ENCODE data around the gene UPP1.

UPP1 gene

DNA sequence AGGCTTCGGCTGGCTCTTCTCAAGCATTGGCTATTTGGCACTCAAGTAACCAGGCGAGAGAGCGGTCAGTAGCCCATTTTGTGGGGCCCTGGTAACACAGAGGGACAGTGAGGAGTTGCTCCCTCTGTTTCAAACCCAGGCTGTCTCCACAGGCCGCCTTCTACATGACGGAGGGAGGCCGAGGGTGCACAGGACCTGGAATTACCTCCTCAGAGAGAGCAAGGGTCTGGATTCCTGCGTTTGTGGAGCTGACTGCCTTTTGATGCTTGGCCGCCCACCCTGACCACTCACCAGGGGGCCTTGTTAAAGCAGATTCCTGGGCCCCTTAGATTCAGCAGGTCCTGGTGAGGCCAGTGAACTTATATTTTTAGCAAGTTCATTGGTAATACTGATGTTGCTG lies 12.3 kb downstream of the UPP1 start:
- DNase-seq = no peak
- no peaks in the 10 kb centered on the region for H3K9me3 ChIP-seq (ENCODE audit: control extremely low read depth in 1 of 5, control insufficient read depth in 4 of 5, insufficient read depth in 2 of 5, low read depth in 1 of 5, low read length in 4 of 5)
- WGBS (ENCODE audit: insufficient coverage) = over 99% methylated on average over 8 of the region's 8 CpGs
- peaks cover 0 to 15% (median 4%) of the 10 kb centered on the region in 4 experiments for H3K36me3 ChIP-seq (ENCODE audit: control insufficient read depth in 4 of 4, insufficient read depth in 4 of 4, low read length in 3 of 4)
- no peak overlapping the region for H3K27ac ChIP-seq (ENCODE audit: insufficient read depth in 1 of 2, low read depth in 1 of 2, low read length in 2 of 2, poor library complexity in 1 of 2, severe bottlenecking in 2 of 2)
- H3K4me3 ChIP-seq (ENCODE audit: control insufficient read depth in 1 of 7, extremely low read depth in 1 of 7, insufficient read depth in 4 of 7, low read depth in 2 of 7, low read length in 6 of 7) = no peak overlapping the region
- H3K4me1 ChIP-seq (ENCODE audit: control extremely low read depth in 1 of 4, control insufficient read depth in 4 of 4, insufficient read depth in 4 of 4, low read length in 3 of 4) = peaks cover 11 to 26% (median 23%) of the 10 kb centered on the region in 4 experiments
- ChIA-PET POLR2A (no interaction called here), CTCF (interaction anchor here (1.5 to 11.3 kb wide), 2 partner anchors 8 to 110 kb away, joined by 6 to 91 read pairs; no protein-coding TSS in a partner anchor)
- no peaks in the 10 kb centered on the region for H3K27me3 ChIP-seq (replicated peaks in 2 of 5; ENCODE audit: control insufficient read depth in 4 of 5, insufficient read depth in 5 of 5, low read length in 4 of 5)

DNA sequence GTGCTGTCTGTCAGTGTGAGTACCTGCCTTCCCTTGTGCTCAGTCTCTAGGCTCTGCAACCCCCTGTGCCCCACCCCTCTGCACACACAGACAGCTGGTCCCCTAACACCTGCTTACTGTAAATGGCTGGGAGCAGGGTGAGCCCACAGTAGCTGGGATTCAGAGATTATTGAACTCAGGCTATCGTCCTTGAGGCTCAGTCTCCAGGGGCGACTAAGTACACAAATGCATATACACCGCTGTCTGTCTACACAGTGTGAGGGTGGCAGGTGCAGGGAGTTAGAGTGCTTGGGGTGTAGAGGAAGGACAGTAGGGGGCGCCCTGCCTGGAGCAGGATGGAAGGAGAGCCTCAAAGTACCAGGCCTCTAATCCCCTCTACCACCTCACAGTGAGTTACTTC lies 12.9 kb downstream of the UPP1 start:
- Histone ChIP-seq H3K9me3 (ENCODE audit: control extremely low read depth in 1 of 5, control insufficient read depth in 4 of 5, insufficient read depth in 2 of 5, low read depth in 1 of 5, low read length in 4 of 5) (no peaks in the 10 kb centered on the region), H3K4me3 (ENCODE audit: control insufficient read depth in 1 of 7, extremely low read depth in 1 of 7, insufficient read depth in 4 of 7, low read depth in 2 of 7, low read length in 6 of 7) (no peak overlapping the region), H3K36me3 (ENCODE audit: control insufficient read depth in 4 of 4, insufficient read depth in 4 of 4, low read length in 3 of 4) (peaks cover 0 to 18% (median 6%) of the 10 kb centered on the region in 4 experiments), H3K4me1 (ENCODE audit: control extremely low read depth in 1 of 4, control insufficient read depth in 4 of 4, insufficient read depth in 4 of 4, low read length in 3 of 4) (peaks cover 9 to 19% (median 18%) of the 10 kb centered on the region in 4 experiments), H3K27ac (ENCODE audit: insufficient read depth in 1 of 2, low read depth in 1 of 2, low read length in 2 of 2, poor library complexity in 1 of 2, severe bottlenecking in 2 of 2) (no peak overlapping the region), H3K27me3 (replicated peaks in 2 of 5; ENCODE audit: control insufficient read depth in 4 of 5, insufficient read depth in 5 of 5, low read length in 4 of 5) (no peaks in the 10 kb centered on the region)
- ChIA-PET POLR2A (no interaction called here), CTCF (interaction anchor here (1.3 to 11.3 kb wide), 5 partner anchors 17 to 154 kb away, joined by 3 to 116 read pairs (median 9); partner anchors contain the start of gene PKD1L1)
- peak in 1 of 3 donors; percentile 25 for DNase-seq
- WGBS (ENCODE audit: insufficient coverage) = no CpG with 5 or more reads among the region's 4 CpGs

DNA sequence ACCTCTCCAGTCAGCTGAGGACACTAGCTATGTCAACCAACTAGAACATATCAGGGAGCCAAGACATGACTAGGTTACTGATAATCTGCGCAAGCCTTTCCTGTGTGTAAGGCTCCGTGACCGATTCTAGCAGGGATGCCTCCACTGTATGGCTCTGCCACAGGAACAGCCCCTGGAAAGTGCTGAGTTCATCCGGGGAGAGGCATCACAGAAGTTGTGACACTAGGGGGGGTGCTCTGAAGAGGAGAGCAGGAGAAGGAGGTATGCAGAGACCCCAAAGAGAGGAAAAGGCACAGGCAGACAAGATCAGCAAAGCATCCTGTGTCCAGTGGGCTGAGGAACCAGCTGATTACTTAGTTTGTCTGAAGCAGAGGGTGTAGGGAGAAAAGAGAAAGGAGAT lies 13.5 kb downstream of the UPP1 start:
- Histone ChIP-seq H3K4me3 (ENCODE audit: control insufficient read depth in 1 of 7, extremely low read depth in 1 of 7, insufficient read depth in 4 of 7, low read depth in 2 of 7, low read length in 6 of 7) (no peak overlapping the region), H3K27ac (ENCODE audit: insufficient read depth in 1 of 2, low read depth in 1 of 2, low read length in 2 of 2, poor library complexity in 1 of 2, severe bottlenecking in 2 of 2) (no peak overlapping the region), H3K36me3 (ENCODE audit: control insufficient read depth in 4 of 4, insufficient read depth in 4 of 4, low read length in 3 of 4) (peaks cover 0 to 24% (median 9%) of the 10 kb centered on the region in 4 experiments), H3K27me3 (replicated peaks in 2 of 5; ENCODE audit: control insufficient read depth in 4 of 5, insufficient read depth in 5 of 5, low read length in 4 of 5) (no peaks in the 10 kb centered on the region), H3K9me3 (ENCODE audit: control extremely low read depth in 1 of 5, control insufficient read depth in 4 of 5, insufficient read depth in 2 of 5, low read depth in 1 of 5, low read length in 4 of 5) (no peaks in the 10 kb centered on the region), H3K4me1 (ENCODE audit: control extremely low read depth in 1 of 4, control insufficient read depth in 4 of 4, insufficient read depth in 4 of 4, low read length in 3 of 4) (peaks cover 9 to 14% (median 13%) of the 10 kb centered on the region in 4 experiments)
- CTCF ChIA-PET = interaction anchor here (1.2 to 11.3 kb wide), 6 partner anchors 18 to 155 kb away, joined by 3 to 116 read pairs (median 8); partner anchors contain the start of gene PKD1L1
- 87% methylated on average over 4 of the region's 4 CpGs for WGBS (ENCODE audit: insufficient coverage)
- DNase-seq = no peak
- POLR2A ChIA-PET = no interaction called here

DNA sequence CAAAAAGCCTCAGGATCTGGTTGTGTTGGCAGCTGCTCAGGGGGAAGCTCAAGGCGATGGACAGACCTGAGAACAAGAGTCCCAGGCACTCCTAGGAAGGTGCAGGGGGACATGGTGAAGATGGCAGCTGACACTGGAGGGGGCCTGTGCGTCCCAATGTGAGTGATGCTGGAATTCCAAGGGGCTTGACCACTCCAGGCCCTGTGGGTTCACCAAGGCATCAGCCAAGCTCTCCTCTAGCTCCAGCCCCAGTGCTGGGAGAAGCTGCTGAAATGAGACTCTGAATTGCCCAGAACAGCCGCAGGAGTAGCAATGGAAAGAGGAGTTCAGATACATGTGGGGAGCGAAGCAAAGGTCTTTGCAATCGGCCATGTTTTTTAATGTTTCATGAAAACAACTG lies 16.0 kb downstream of the UPP1 start:
- no peaks in the 10 kb centered on the region for H3K27me3 ChIP-seq (replicated peaks in 2 of 5; ENCODE audit: control insufficient read depth in 4 of 5, insufficient read depth in 5 of 5, low read length in 4 of 5)
- CTCF ChIA-PET = interaction anchor here (1.3 to 11.3 kb wide), 4 partner anchors 12 to 194 kb away, joined by 3 to 116 read pairs (median 48); partner anchors contain the start of gene PKD1L1
- POLR2A ChIA-PET = interaction anchor here (0.6 kb wide), 1 partner anchor 595 kb away, joined by 3 read pairs; no protein-coding TSS in a partner anchor
- no peaks in the 10 kb centered on the region for H3K4me1 ChIP-seq (ENCODE audit: control extremely low read depth in 1 of 4, control insufficient read depth in 4 of 4, insufficient read depth in 4 of 4, low read length in 3 of 4)
- WGBS (ENCODE audit: insufficient coverage) = 97% methylated on average over 5 of the region's 5 CpGs
- H3K36me3 ChIP-seq (ENCODE audit: control insufficient read depth in 4 of 4, insufficient read depth in 4 of 4, low read length in 3 of 4) = peaks cover 0 to 34% (median 9%) of the 10 kb centered on the region in 4 experiments
- H3K27ac ChIP-seq (ENCODE audit: insufficient read depth in 1 of 2, low read depth in 1 of 2, low read length in 2 of 2, poor library complexity in 1 of 2, severe bottlenecking in 2 of 2) = no peak overlapping the region
- DNase-seq = no peak
- no peak overlapping the region for H3K4me3 ChIP-seq (ENCODE audit: control insufficient read depth in 1 of 7, extremely low read depth in 1 of 7, insufficient read depth in 4 of 7, low read depth in 2 of 7, low read length in 6 of 7)
- H3K9me3 ChIP-seq (ENCODE audit: control extremely low read depth in 1 of 5, control insufficient read depth in 4 of 5, insufficient read depth in 2 of 5, low read depth in 1 of 5, low read length in 4 of 5) = no peaks in the 10 kb centered on the region

DNA sequence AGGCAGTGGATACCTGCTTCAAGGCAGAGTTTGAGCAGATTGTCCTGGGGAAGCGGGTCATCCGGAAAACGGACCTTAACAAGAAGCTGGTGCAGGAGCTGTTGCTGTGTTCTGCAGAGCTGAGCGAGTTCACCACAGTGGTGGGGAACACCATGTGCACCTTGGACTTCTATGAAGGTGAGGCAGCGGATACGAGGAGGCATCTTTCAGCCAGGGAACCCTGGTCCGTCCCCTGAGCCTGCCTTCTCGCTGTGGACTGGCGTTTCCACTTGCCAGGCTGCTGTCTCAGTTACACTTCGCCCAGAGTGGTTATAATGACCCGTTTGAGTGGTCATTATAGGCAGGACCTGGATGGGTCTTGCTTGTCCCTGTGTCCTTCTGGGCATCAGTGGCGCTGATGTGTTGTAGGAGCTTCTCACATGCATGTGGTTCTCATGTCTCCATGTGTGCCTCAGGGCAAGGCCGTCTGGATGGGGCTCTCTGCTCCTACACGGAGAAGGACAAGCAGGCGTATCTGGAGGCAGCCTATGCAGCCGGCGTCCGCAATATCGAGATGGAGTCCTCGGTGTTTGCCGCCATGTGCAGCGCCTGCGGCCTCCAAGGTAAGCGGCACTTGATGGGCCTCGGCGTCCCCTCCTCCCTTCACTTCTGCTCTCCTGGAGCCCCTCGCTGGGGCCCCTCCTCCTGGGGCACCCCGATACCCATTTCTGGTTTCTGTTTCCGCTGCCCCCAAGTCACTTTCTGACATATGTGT lies 18.0 kb downstream of the UPP1 start:
- Histone ChIP-seq H3K4me3 (ENCODE audit: control insufficient read depth in 1 of 7, extremely low read depth in 1 of 7, insufficient read depth in 4 of 7, low read depth in 2 of 7, low read length in 6 of 7) (no peak overlapping the region), H3K27me3 (replicated peaks in 2 of 5; ENCODE audit: control insufficient read depth in 4 of 5, insufficient read depth in 5 of 5, low read length in 4 of 5) (no peaks in the 10 kb centered on the region), H3K4me1 (ENCODE audit: control extremely low read depth in 1 of 4, control insufficient read depth in 4 of 4, insufficient read depth in 4 of 4, low read length in 3 of 4) (no peaks in the 10 kb centered on the region), H3K9me3 (ENCODE audit: control extremely low read depth in 1 of 5, control insufficient read depth in 4 of 5, insufficient read depth in 2 of 5, low read depth in 1 of 5, low read length in 4 of 5) (no peaks in the 10 kb centered on the region), H3K36me3 (ENCODE audit: control insufficient read depth in 4 of 4, insufficient read depth in 4 of 4, low read length in 3 of 4) (peaks cover 0 to 32% (median 7%) of the 10 kb centered on the region in 4 experiments), H3K27ac (ENCODE audit: insufficient read depth in 1 of 2, low read depth in 1 of 2, low read length in 2 of 2, poor library complexity in 1 of 2, severe bottlenecking in 2 of 2) (no peak overlapping the region)
- CTCF ChIA-PET = interaction anchor here (1.2 to 11.3 kb wide), 5 partner anchors 108 to 192 kb away, joined by 3 to 116 read pairs (median 12); partner anchors contain the start of gene PKD1L1
- POLR2A ChIA-PET = no interaction called here
- 96% methylated on average over 27 of the region's 29 CpGs for WGBS (ENCODE audit: insufficient coverage)
- DNase-seq = no peak

DNA sequence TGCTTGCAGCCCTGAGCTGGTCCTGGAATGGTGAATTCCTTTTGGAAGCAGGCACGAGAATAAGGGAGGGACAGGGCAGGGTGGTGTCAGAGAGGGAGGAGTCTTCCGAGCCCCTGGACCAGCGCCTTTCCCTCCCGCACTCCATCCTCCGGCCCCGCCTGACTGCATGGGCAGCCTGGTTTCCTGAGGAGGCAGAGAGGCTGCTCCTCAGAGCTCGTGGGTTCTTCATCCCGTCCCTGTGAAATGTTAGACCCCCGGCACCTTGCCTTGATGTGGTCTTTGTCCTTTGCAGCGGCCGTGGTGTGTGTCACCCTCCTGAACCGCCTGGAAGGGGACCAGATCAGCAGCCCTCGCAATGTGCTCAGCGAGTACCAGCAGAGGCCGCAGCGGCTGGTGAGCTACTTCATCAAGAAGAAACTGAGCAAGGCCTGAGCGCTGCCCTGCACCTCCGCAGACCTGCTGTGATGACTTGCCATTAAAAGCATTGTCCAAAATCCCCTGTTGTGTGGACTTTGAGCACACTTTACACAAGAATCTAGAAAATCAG lies 18.9 kb downstream of the UPP1 start:
- 96% methylated on average over 18 of the region's 18 CpGs for WGBS (ENCODE audit: insufficient coverage)
- Histone ChIP-seq H3K9me3 (ENCODE audit: control extremely low read depth in 1 of 5, control insufficient read depth in 4 of 5, insufficient read depth in 2 of 5, low read depth in 1 of 5, low read length in 4 of 5) (no peaks in the 10 kb centered on the region), H3K36me3 (ENCODE audit: control insufficient read depth in 4 of 4, insufficient read depth in 4 of 4, low read length in 3 of 4) (peaks cover 0 to 27% (median 7%) of the 10 kb centered on the region in 4 experiments), H3K4me3 (ENCODE audit: control insufficient read depth in 1 of 7, extremely low read depth in 1 of 7, insufficient read depth in 4 of 7, low read depth in 2 of 7, low read length in 6 of 7) (no peak overlapping the region), H3K27ac (ENCODE audit: insufficient read depth in 1 of 2, low read depth in 1 of 2, low read length in 2 of 2, poor library complexity in 1 of 2, severe bottlenecking in 2 of 2) (no peak overlapping the region), H3K27me3 (replicated peaks in 2 of 5; ENCODE audit: control insufficient read depth in 4 of 5, insufficient read depth in 5 of 5, low read length in 4 of 5) (no peaks in the 10 kb centered on the region), H3K4me1 (ENCODE audit: control extremely low read depth in 1 of 4, control insufficient read depth in 4 of 4, insufficient read depth in 4 of 4, low read length in 3 of 4) (no peaks in the 10 kb centered on the region)
- ChIA-PET POLR2A (no interaction called here), CTCF (interaction anchor here (0.9 to 11.3 kb wide), 5 partner anchors 23 to 160 kb away, joined by 3 to 116 read pairs (median 12); partner anchors contain the start of gene PKD1L1)
- DNase-seq = no peak
